K562 (cell line): ENCODE results near the gene LRRC47. TPM values are rescaled to one million over a fixed set of nuclear protein-coding genes. Genes with fewer than 3 reads are reported as not detected.
A peak's percentile ranks its signal among the peaks of the same experiment; 100 is the strongest.

Experiments
- ATAC-seq: fragments of 200-7000 bp; cut with Tn5 transposase; 3 replicates; pipeline ENCODE4 v1.9.1; 2020; ENCODE audit warnings: moderate library complexity
- BruUV-seq: library from RNA; stranded (reverse); fragments of 400-500 nt; replicated peaks from 2 replicates; lab custom pipeline; 2021; lab: Mats Ljungman, UMichigan
- CTCF ChIA-PET: fragments of 300-600 bp; formaldehyde crosslinking; extraction: SDS; loops from one replicate; lab custom pipeline; 2021; ENCODE audit warnings: low intra/inter-chr PET ratio; lab: Yijun Ruan, JAX
- POLR2A ChIA-PET: fragments of 300-600, 350-650 bp; sonication (Branson Sonifier 250); formaldehyde crosslinking; extraction: SDS; loops from one replicate; lab custom pipeline; 2021; ENCODE audit warnings: antibody characterized with exemption, inconsistent platforms; lab: Yijun Ruan, JAX
- DNase-seq, 4 experiments: peaks; one replicate each; pipeline versions ENCODE4 v3.0.0 to v3.0.0-alpha.2; 2011 to 2018; ENCODE audit warnings: low spot score in 3 of 4, mixed read lengths in 3 of 4; ENCODE audit errors: extremely low read depth in 1 of 4
- FAIRE-seq: peaks from 2 replicates; lab custom pipeline; 2011; peaks lifted over from hg19 to GRCh38; lab: Jason Lieb, UNC
- H2AFZ ChIP-seq: 2 replicates; pipeline ENCODE4 v1.6.0; 2011; ENCODE audit warnings: low read depth, low read length, control low read depth, inconsistent platforms
- H3K27ac ChIP-seq: fragments of 200-600 bp; 3 replicates; pipeline ENCODE4 v1.8.0; 2011; ENCODE audit warnings: low read depth, mild to moderate bottlenecking, control low read depth, inconsistent platforms, low read length, moderate library complexity, mixed read lengths; ENCODE audit errors: extremely low read depth
- H3K27me3 ChIP-seq, 2 experiments: fragments of 300-600 bp in 1 of 2; 2 replicates in 1 of 2; 3 replicates in 1 of 2; pipeline versions ENCODE4 v1.6.0 to v1.8.0; 2011; ENCODE audit warnings: inconsistent platforms in 2 of 2, low read length in 2 of 2, mild to moderate bottlenecking in 1 of 2, mixed read lengths in 1 of 2, moderate library complexity in 1 of 2; ENCODE audit not compliant: control insufficient read depth in 2 of 2, insufficient read depth in 2 of 2
- H3K36me3 ChIP-seq: fragments of 300-600 bp; 3 replicates; pipeline ENCODE4 v1.8.0; 2011; ENCODE audit warnings: mild to moderate bottlenecking, low read length, inconsistent platforms; ENCODE audit not compliant: control insufficient read depth, insufficient read depth
- H3K4me1 ChIP-seq, 2 experiments: fragments of 200-600 bp in 1 of 2; replicated peaks in 1 of 2; 2 replicates in 1 of 2; 3 replicates in 1 of 2; pipeline versions ENCODE4 v1.5.1 to v1.8.0; 2011; ENCODE audit warnings: inconsistent platforms in 2 of 2, low read length in 2 of 2, mild to moderate bottlenecking in 1 of 2, mixed read lengths in 1 of 2, moderate library complexity in 1 of 2; ENCODE audit not compliant: control insufficient read depth in 2 of 2, insufficient read depth in 2 of 2
- H3K4me2 ChIP-seq: 2 replicates; pipeline ENCODE4 v1.6.1; 2011; ENCODE audit warnings: low read length, control low read depth, inconsistent platforms, mixed read lengths; ENCODE audit not compliant: insufficient read depth
- H3K4me3 ChIP-seq: fragments of 200-600 bp; sonication (generic), shearing (Covaris generic); 2 replicates; pipeline ENCODE4 v1.5.1; 2016; ENCODE audit warnings: control low read depth, inconsistent platforms
- H3K79me2 ChIP-seq: fragments of 200-600 bp; 3 replicates; pipeline ENCODE4 v1.8.0; 2011; ENCODE audit warnings: low read length, inconsistent platforms; ENCODE audit not compliant: control insufficient read depth, insufficient read depth
- H3K9ac ChIP-seq, 2 experiments: 2 replicates each; pipeline versions ENCODE4 v1.6.0 to v1.6.1; 2011; ENCODE audit warnings: low read depth in 2 of 2, low read length in 2 of 2, control low read depth in 1 of 2, inconsistent platforms in 1 of 2, mild to moderate bottlenecking in 1 of 2, mixed read lengths in 1 of 2; ENCODE audit not compliant: insufficient read depth in 1 of 2
- H3K9me1 ChIP-seq: one replicate; pipeline ENCODE4 v1.6.0; 2011; ENCODE audit warnings: inconsistent platforms, mild to moderate bottlenecking, low read length, moderate library complexity; ENCODE audit not compliant: control insufficient read depth, insufficient read depth
- H3K9me3 ChIP-seq: replicated peaks from 2 replicates; pipeline ENCODE4 v1.5.1; 2011; ENCODE audit warnings: low read depth, low read length, inconsistent platforms; ENCODE audit not compliant: control insufficient read depth, insufficient read depth
- H4K20me1 ChIP-seq: replicated peaks from 2 replicates; pipeline ENCODE4 v1.6.1; 2011; ENCODE audit warnings: low read length, inconsistent platforms, mixed read lengths; ENCODE audit not compliant: control insufficient read depth, insufficient read depth
- BCL6 ChIP-seq: fragments of 250-450 bp; sonication (Bioruptor Pico); IDR thresholded peaks from 2 replicates; pipeline ENCODE4 v1.4.0; 2020
- EP300 ChIP-seq: IDR thresholded peaks from 2 replicates; pipeline ENCODE4 v1.6.1; 2012; ENCODE audit warnings: low read length, improper control_type of control experiment
- FOXP1 ChIP-seq: sonication (generic); formaldehyde crosslinking; IDR thresholded peaks from 2 replicates; pipeline ENCODE4 v1.8.0; 2022; ENCODE audit warnings: mild to moderate bottlenecking, missing genetic modification reagents
- HNRNPUL1 ChIP-seq: fragments of 200-400 bp; formaldehyde crosslinking; IDR thresholded peaks from 2 replicates; pipeline ENCODE4 v1.6.1; 2017; ENCODE audit warnings: low read length
- MTF1 ChIP-seq: fragments of 250-450 bp; sonication (Bioruptor Pico); IDR thresholded peaks from 2 replicates; pipeline ENCODE4 v1.9.0; 2021; ENCODE audit warnings: moderate library complexity, mild to moderate bottlenecking, inconsistent platforms, borderline replicate concordance
- PCBP1 ChIP-seq: fragments of 200-400 bp; formaldehyde crosslinking; IDR thresholded peaks from 2 replicates; pipeline ENCODE4 v1.6.1; 2018; ENCODE audit warnings: mild to moderate bottlenecking, low read depth, low read length; ENCODE audit not compliant: poor library complexity, severe bottlenecking
- POLR2G ChIP-seq: fragments of 200-400 bp; formaldehyde crosslinking; IDR thresholded peaks from 2 replicates; pipeline ENCODE4 v1.6.1; 2017; ENCODE audit warnings: low read depth, mild to moderate bottlenecking, antibody characterized with exemption, low read length, moderate library complexity
- TAF15 ChIP-seq: fragments of 200-400 bp; formaldehyde crosslinking; IDR thresholded peaks from 2 replicates; pipeline ENCODE4 v1.6.1; 2017; ENCODE audit warnings: mild to moderate bottlenecking, low read depth, low read length, moderate library complexity
- ZFP1 ChIP-seq: fragments of 450-650 bp; formaldehyde crosslinking; IDR thresholded peaks from 2 replicates; pipeline ENCODE4 v1.4.0; 2020; ENCODE audit warnings: mild to moderate bottlenecking, mixed read lengths
- WGBS: fragments of 100-300 bp; shearing (Covaris generic); methylation state at CpG from one replicate; pipeline ENCODE4 v1.1.6; 2016; ENCODE audit warnings: low coverage, mixed read lengths; ENCODE audit not compliant: insufficient coverage; ENCODE audit errors: missing lambda C conversion rate; 5-methylcytosine and 5-hydroxymethylcytosine counted together
- in situ Hi-C: fragments of 300-500 bp; cut with MboI; formaldehyde crosslinking; loops from 4 replicates; pipeline ENCODE4 v1.15.0; 2018; ENCODE audit warnings: inconsistent platforms, mixed read lengths
- intact Hi-C: fragments of 100-400 bp; cut with micrococcal nuclease; formaldehyde crosslinking; loops from 2 replicates; pipeline ENCODE4 v1.14.2; 2022
- polyA plus RNA-seq, 8 experiments: library from polyadenylated mRNA; depleted of rRNA in 4 of 8; stranded (reverse) in 5 of 8; unstranded in 3 of 8; fragments of >200 nt; fragmentation: Nextera tagmentation in 2 of 8; fragmentation: Illumina TruSeq in 1 of 8; extraction: Ambion mirVana in 2 of 8; extraction: Trizol in 1 of 8; gene quantifications; 2 replicates each; pipeline versions ENCODE4 v1.2.1 to v1.2.3, GENCODE V29; 2011 to 2014; ENCODE audit warnings: inconsistent platforms in 1 of 8, missing spikeins in 1 of 8
- total RNA-seq, 7 experiments: library from RNA; depleted of rRNA in 6 of 7; stranded (reverse); fragments of >200 nt in 6 of 7; fragmentation: Illumina TruSeq in 2 of 7; extraction: Trizol in 2 of 7; gene quantifications; 2 replicates each; pipeline versions ENCODE4 v1.2.1 to v1.2.3, GENCODE V29; 2011 to 2021; ENCODE audit warnings: low replicate concordance in 1 of 7
- TF ChIP-seq, protein P1 (sequence below), 2 experiments: fragments of 450-650 bp in 1 of 2; sonication (generic) in 1 of 2; formaldehyde crosslinking in 1 of 2; IDR thresholded peaks in 1 of 2; conservative IDR thresholded peaks in 1 of 2; 2 replicates each; pipeline versions ENCODE4 v1.6.1 to v1.8.1; 2016 to 2023; ENCODE audit warnings: mild to moderate bottlenecking in 2 of 2, moderate library complexity in 2 of 2, inconsistent platforms in 1 of 2, missing genetic modification reagents in 1 of 2
- TF ChIP-seq, protein P2 (sequence below): sonication (generic); formaldehyde crosslinking; IDR thresholded peaks from 2 replicates; pipeline ENCODE4 v1.8.1; 2023; ENCODE audit warnings: mild to moderate bottlenecking, missing genetic modification reagents

The LRRC47 gene
- total and polyA plus RNA-seq, 9 of the 15 experiments (the other 6 are each of a cell fraction or from before 2014, with no cell fraction given) = 4.6 to 68.0 (median 35.9) TPM

GRCh38 chr1:3732434-3733093, 63.7 kb downstream of the LRRC47 start:
- H2AFZ ChIP-seq = no peak overlapping the region
- in situ Hi-C loops (no loop called here), intact Hi-C loops (no loop called here)
- H3K4me3 ChIP-seq = no peak overlapping the region
- ChIA-PET POLR2A (interaction anchor here (0.6 to 1.5 kb wide), 2 partner anchors 18 to 44 kb away, joined by 3 read pairs; no protein-coding TSS in a partner anchor), CTCF (no interaction called here)
- no peaks in the 10 kb centered on the region for H3K79me2 ChIP-seq
- no peaks in the 10 kb centered on the region for H3K9me3 ChIP-seq
- TF ChIP-seq MTF1 (CRISPR knock-in tag) (no peak), ZFP1 (CRISPR knock-in tag) (no peak), FOXP1 (no peak), PCBP1 (peak; percentile 20), BCL6 (CRISPR knock-in tag) (no peak), POLR2G (peak; percentile 62), TAF15 (no peak), EP300 (no peak), HNRNPUL1 (no peak)
- TF ChIP-seq, protein P1, sequence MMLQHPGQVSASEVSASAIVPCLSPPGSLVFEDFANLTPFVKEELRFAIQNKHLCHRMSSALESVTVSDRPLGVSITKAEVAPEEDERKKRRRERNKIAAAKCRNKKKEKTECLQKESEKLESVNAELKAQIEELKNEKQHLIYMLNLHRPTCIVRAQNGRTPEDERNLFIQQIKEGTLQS (IDR thresholded peaks at IDR 0.05) = peak; percentile 25; the same call in 1 of the 2 replicates
- TF ChIP-seq, protein P1 (CRISPR knock-in tag; conservative IDR thresholded peaks at IDR 0.05) = no peak
- TF ChIP-seq, protein P2, sequence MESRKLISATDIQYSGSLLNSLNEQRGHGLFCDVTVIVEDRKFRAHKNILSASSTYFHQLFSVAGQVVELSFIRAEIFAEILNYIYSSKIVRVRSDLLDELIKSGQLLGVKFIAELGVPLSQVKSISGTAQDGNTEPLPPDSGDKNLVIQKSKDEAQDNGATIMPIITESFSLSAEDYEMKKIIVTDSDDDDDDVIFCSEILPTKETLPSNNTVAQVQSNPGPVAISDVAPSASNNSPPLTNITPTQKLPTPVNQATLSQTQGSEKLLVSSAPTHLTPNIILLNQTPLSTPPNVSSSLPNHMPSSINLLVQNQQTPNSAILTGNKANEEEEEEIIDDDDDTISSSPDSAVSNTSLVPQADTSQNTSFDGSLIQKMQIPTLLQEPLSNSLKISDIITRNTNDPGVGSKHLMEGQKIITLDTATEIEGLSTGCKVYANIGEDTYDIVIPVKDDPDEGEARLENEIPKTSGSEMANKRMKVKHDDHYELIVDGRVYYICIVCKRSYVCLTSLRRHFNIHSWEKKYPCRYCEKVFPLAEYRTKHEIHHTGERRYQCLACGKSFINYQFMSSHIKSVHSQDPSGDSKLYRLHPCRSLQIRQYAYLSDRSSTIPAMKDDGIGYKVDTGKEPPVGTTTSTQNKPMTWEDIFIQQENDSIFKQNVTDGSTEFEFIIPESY (CRISPR knock-in tag) = peak; percentile 99
- WGBS = 81% methylated on average over 31 of the region's 37 CpGs
- H3K4me1 ChIP-seq = peaks cover 0 to 59% of the 10 kb centered on the region in 2 experiments; a peak in 2 of 5 replicates
- FAIRE-seq = no peak
- BruUV-seq = no TSS peak
- H3K27me3 ChIP-seq = peaks cover 11 to 34% of the 10 kb centered on the region in 2 experiments; a peak in 4 of 5 replicates
- H3K27ac ChIP-seq = no peak overlapping the region
- H3K9me1 ChIP-seq = peaks cover 3% of the 10 kb centered on the region
- H3K36me3 ChIP-seq = peaks cover 21% of the 10 kb centered on the region; the same call in 1 of the 3 replicates
- DNase-seq = no peak
- H3K9ac ChIP-seq = no peak overlapping the region
- no peak overlapping the region for H3K4me2 ChIP-seq
- ATAC-seq = no peak
- H4K20me1 ChIP-seq = 0 out of 2 replicates have a peak, but pooled peaks cover 4% of the 10 kb centered on the region
